Measurements from ENCODE around the gene ODF2.
"Not testable (repeated sequence)": the region's sequence is repeated elsewhere in the genome, so short reads cannot be mapped to it uniquely, and the experiment has no call there.

Gene ODF2

DNA sequence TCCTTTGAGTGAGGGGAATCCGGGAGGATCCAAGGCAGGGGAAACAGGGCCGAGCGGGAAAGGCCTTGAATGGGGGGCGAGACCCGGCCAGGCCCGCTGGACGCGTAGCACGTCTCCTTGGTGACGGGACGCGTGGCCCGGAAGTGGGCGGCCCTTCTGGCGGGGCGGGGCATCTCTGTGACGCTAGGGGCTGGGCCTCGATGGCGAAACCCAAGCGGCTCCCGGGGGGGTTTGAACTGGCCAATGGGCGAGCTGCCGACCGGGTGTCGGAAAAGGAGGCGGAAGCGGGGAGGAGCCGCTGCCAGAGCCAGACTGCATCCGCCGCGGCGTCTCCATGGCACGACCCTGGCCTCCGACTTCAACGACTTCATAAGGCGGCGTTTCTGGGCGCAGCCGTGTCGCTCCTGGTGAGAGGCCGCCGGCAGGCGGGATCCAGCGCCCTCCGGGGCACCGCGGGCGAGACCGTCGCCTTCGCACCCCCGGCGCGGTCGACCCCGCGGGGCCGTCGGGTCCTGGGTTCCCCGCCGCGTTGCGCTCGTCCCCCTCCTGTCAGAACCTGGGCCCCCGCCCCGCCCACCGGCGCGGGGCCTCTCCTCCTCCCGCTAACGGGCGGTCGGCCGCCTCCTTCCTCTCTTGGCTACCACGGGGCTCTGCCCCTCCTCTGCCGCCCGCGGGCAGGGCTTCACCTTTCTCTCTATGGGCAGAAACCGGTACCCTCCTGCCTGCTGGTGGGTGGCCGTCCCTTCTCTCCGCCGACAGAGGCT, at the start of gene ODF2:
Gene ODF2, plus strand, starts transcription at position 158 of the 764 bp plus-strand sequence. Its CDS starts 86 bp downstream, at position 244.
- DNase-seq = peak; percentile 99
- H3K9me3 Mint-ChIP-seq = no peaks in the 10 kb centered on the region
- H3K27ac Mint-ChIP-seq = peak within 1 kb of the TSS; percentile 93
- H3K4me3 Mint-ChIP-seq = peak within 1 kb of the TSS; percentile 86
- H3K27me3 Mint-ChIP-seq = no peaks in the 10 kb centered on the region
- H3K36me3 Mint-ChIP-seq (ENCODE audit: low read depth) = peaks cover 26% of the 10 kb centered on the region
- H3K4me1 Mint-ChIP-seq (ENCODE audit: low read depth) = peaks cover 28% of the 10 kb centered on the region

DNA sequence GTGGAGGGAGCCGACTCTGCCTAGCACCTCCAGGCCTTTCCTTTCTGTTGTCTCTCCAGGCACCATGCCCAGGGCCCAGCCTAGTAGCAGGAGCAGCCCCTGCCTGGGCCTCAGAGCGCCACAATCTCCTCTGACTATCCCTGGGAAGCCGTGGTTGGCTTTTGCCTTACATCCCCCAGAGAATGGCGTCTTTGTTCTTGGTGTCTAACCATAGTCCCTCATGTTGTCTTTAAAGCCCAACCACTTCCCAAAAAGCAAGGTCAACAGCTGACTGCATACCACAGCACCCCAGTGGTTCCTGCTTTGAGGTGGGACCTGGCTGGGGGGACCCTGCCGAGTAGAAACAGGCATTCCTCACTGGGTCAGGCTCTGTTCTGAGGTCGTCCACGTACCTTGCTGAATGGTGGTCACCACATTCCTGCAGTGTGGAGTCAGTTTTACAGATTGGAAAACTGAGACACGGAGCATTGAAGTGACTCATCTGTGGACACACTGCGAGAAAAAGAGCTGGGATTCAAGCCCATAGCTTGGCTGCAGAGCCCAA, 48.9 kb upstream of the ODF2 start:
- Mint-ChIP-seq H3K27me3 (peaks cover 40% of the 10 kb centered on the region), H3K4me1 (ENCODE audit: low read depth) (no peaks in the 10 kb centered on the region), H3K27ac (no peak overlapping the region), H3K4me3 (no peak overlapping the region), H3K9me3 (no peaks in the 10 kb centered on the region), H3K36me3 (ENCODE audit: low read depth) (no peaks in the 10 kb centered on the region)
- DNase-seq = no peak

GRCh38 chr9:128408963-128409431, 46.8 kb upstream of the ODF2 start:
- DNase-seq = no peak
- H3K4me1 Mint-ChIP-seq (ENCODE audit: low read depth) = no peaks in the 10 kb centered on the region
- H3K4me3 Mint-ChIP-seq = no peak overlapping the region
- no peaks in the 10 kb centered on the region for H3K9me3 Mint-ChIP-seq
- H3K27ac Mint-ChIP-seq = no peak overlapping the region
- no peaks in the 10 kb centered on the region for H3K36me3 Mint-ChIP-seq (ENCODE audit: low read depth)
- peaks cover 50% of the 10 kb centered on the region for H3K27me3 Mint-ChIP-seq

DNA sequence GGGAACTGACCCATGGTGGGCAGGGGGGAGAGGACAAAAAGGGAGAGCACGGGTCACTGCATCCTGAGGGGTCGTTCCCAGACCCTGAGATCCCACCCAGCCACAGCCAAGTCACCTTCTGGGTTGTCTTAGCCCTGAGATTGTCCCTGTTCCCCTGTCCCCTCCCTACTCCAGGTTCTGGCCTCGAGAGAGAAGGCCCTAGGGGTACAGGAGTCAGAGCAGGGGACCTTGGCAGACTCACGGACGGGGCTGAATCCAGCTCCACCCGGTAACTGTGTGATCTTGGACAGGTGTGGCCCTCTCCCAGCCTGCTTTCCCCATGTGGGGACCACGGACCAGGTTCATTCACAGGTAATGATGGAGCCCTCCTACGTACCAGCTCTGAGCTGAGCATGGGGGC, 46.4 kb upstream of the ODF2 start:
- no peaks in the 10 kb centered on the region for H3K4me1 Mint-ChIP-seq (ENCODE audit: low read depth)
- no peak overlapping the region for H3K4me3 Mint-ChIP-seq
- DNase-seq = no peak
- no peak overlapping the region for H3K27ac Mint-ChIP-seq
- H3K36me3 Mint-ChIP-seq (ENCODE audit: low read depth) = no peaks in the 10 kb centered on the region
- H3K27me3 Mint-ChIP-seq = peaks cover 54% of the 10 kb centered on the region
- no peaks in the 10 kb centered on the region for H3K9me3 Mint-ChIP-seq

- Mint-ChIP-seq H3K9me3 (no peaks in the 10 kb centered on the region), H3K27me3 (peaks cover 59% of the 10 kb centered on the region), H3K27ac (no peak overlapping the region), H3K4me3 (no peak overlapping the region), H3K36me3 (ENCODE audit: low read depth) (no peaks in the 10 kb centered on the region), H3K4me1 (ENCODE audit: low read depth) (no peaks in the 10 kb centered on the region)
- no peak for DNase-seq
Measured at GRCh38 chr9:128409978-128410377, 45.8 kb upstream of the ODF2 start.

GRCh38 chr9:128411364-128412119, 44.3 kb upstream of the ODF2 start:
- H3K4me3 Mint-ChIP-seq = no peak overlapping the region
- no peaks in the 10 kb centered on the region for H3K36me3 Mint-ChIP-seq (ENCODE audit: low read depth)
- no peak for DNase-seq
- H3K9me3 Mint-ChIP-seq = no peaks in the 10 kb centered on the region
- peaks cover 64% of the 10 kb centered on the region for H3K27me3 Mint-ChIP-seq
- H3K4me1 Mint-ChIP-seq (ENCODE audit: low read depth) = no peaks in the 10 kb centered on the region
- no peak overlapping the region for H3K27ac Mint-ChIP-seq

DNA sequence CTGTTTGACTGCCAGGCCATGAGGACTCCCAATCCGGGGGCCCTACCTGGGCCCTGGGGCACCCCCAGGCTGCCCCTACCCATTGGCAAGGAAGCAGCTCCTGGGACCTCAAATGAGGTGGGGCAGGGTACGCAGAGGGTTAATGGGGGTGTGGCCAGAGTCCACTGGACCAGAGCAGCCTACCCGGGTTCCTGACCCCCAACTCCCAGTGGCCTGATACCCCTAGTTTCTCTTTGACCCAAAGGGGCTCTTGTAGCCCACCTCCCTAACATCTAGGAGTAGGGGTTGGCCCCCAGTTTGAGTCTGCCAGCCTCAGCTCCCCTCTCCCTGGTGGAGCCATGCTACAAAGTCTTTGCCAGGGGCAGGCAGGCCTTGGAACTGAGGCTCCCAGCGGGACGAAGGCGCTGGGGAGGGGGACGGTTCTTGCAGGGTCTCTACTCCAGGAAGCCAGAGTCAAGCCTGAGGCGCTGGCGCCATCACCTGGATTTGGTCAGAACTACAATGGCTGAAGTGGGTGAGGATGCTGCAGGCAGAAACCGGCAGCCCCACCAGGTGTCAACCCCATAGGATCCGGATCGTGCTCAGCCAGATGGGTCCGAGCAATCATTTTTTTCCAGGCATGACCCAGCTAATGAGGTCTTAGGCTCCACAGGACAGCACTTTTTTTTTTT, 43.6 kb upstream of the ODF2 start:
- Mint-ChIP-seq H3K27ac (no peak overlapping the region), H3K9me3 (no peaks in the 10 kb centered on the region), H3K4me1 (ENCODE audit: low read depth) (no peaks in the 10 kb centered on the region), H3K27me3 (peaks cover 67% of the 10 kb centered on the region), H3K36me3 (ENCODE audit: low read depth) (no peaks in the 10 kb centered on the region), H3K4me3 (no peak overlapping the region)
- peak; percentile 65 for DNase-seq

DNA sequence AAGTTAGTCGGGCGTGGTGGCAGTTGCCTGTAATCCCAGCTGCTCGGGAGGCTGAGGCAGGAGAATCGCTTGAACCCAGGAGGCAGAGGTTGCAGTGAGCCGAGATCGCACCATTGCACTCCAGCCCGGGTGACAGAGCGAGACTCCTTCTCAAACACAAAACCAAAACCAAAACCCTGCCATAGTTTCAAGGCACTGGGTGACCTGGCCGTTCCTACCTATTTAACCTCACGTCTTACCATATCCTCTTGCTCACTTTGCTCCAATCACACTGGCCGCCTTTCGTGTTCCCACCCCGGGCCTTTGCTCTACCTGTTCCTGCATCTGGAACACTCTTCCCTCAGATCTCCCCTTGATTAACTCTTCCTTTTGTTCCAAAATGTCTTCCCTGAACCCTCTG, 42.1 kb upstream of the ODF2 start:
- H3K4me1 Mint-ChIP-seq (ENCODE audit: low read depth); H3K9me3 Mint-ChIP-seq; DNase-seq; H3K36me3 Mint-ChIP-seq (ENCODE audit: low read depth); H3K4me3 Mint-ChIP-seq; H3K27ac Mint-ChIP-seq: not testable (repeated sequence)
- peaks cover 66% of the 10 kb centered on the region for H3K27me3 Mint-ChIP-seq

DNA sequence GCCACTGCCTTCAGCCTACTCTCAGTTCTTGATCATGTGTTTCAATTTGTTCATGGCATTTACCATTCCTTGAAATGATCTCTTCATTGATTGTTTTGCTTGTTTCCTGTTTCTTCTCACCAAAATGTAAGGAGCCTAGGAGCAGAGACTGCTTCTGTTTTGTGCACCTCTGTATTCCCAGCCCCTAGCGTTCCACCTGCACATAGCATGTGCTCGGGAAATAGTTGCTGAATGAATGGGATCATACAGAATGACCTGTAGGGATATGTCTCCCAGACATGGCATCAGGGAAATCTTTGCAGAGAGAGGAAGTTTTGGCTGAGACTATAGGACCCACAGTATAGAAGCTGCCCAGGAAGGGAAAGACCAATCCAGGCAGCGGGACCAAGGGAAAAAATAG, 41.3 kb upstream of the ODF2 start:
- H3K4me3 Mint-ChIP-seq = no peak overlapping the region
- no peak overlapping the region for H3K27ac Mint-ChIP-seq
- no peaks in the 10 kb centered on the region for H3K9me3 Mint-ChIP-seq
- H3K27me3 Mint-ChIP-seq = peaks cover 69% of the 10 kb centered on the region
- DNase-seq = no peak
- no peaks in the 10 kb centered on the region for H3K36me3 Mint-ChIP-seq (ENCODE audit: low read depth)
- peaks cover 6% of the 10 kb centered on the region for H3K4me1 Mint-ChIP-seq (ENCODE audit: low read depth)

DNA sequence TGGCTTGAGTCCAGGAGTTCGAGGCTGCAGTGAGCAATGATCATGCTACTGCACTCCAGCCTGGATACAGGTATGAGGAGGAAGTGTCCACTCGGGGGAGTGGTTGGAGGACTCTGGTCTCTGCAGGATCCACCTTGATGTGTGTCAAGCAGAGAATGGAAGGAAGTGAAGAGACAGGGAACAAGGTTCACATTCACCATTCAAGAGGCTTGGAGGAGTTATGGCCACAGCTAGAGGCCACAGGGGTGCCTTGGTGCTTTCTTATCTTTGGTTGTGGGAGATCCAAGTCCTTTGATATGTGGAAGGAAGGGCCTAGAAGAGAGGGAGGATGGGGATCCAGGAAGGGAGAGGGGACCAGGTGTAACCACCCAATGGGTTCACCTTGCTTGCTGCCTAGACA, 40.5 kb upstream of the ODF2 start:
- H3K27me3 Mint-ChIP-seq = peaks cover 67% of the 10 kb centered on the region
- H3K27ac Mint-ChIP-seq = no peak overlapping the region
- H3K4me3 Mint-ChIP-seq = no peak overlapping the region
- no peaks in the 10 kb centered on the region for H3K9me3 Mint-ChIP-seq
- no peak for DNase-seq
- H3K36me3 Mint-ChIP-seq (ENCODE audit: low read depth) = no peaks in the 10 kb centered on the region
- H3K4me1 Mint-ChIP-seq (ENCODE audit: low read depth) = peaks cover 12% of the 10 kb centered on the region

DNA sequence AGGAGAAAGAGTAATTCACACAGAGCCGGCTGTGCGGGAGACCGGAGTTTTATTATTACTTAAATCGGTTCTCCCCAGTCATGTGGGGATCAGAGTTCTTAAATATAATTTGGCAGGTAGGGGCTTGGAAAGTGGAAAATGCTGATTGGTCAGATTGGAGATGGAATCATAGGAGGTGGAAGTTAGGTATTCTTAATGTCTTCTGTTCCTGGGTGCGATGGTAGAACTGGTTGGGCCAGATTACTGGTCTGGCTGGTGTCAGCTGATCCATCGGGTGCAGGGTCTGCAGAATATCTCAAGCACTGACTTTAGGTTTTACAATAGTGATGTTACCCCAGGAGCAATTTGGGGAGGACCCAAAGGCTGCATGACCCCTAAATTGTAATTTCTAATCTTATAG, 39.8 kb upstream of the ODF2 start:
- no peaks in the 10 kb centered on the region for H3K9me3 Mint-ChIP-seq
- no peak overlapping the region for H3K4me3 Mint-ChIP-seq
- no peak overlapping the region for H3K27ac Mint-ChIP-seq
- no peak for DNase-seq
- peaks cover 12% of the 10 kb centered on the region for H3K4me1 Mint-ChIP-seq (ENCODE audit: low read depth)
- no peaks in the 10 kb centered on the region for H3K36me3 Mint-ChIP-seq (ENCODE audit: low read depth)
- H3K27me3 Mint-ChIP-seq = peaks cover 64% of the 10 kb centered on the region

DNA sequence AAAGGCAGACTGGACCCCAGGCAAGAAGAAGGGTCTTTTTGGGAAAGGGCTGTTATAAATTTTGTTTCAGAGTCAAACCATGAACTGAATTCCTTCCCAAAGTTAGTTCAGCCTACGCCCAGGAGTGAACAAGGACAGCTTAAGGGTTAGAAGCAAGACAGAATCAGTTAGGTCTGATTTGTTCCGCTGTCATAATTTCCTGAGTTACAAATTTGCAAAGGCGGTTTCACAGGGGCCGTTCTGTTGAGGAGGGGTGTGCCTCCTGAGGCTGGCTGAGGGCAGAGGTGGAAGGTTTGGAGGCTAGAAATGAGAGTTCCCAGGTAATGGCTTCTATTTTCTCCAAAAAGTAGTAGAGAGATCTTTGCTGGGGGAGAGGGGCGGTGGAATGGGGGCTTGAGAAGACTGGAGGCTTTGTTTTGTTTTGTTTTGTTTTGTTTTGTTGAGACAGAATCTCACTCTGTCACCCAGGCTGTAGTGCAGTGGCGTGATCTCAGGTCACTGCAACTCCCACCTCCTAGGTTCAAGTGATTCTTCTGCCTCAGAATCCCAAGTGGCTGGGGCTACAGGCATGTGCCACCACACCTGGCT, 39.3 kb upstream of the ODF2 start:
- no peaks in the 10 kb centered on the region for H3K36me3 Mint-ChIP-seq (ENCODE audit: low read depth)
- H3K4me1 Mint-ChIP-seq (ENCODE audit: low read depth) = peaks cover 12% of the 10 kb centered on the region
- H3K9me3 Mint-ChIP-seq = no peaks in the 10 kb centered on the region
- no peak for DNase-seq
- H3K4me3 Mint-ChIP-seq = no peak overlapping the region
- H3K27me3 Mint-ChIP-seq = peaks cover 59% of the 10 kb centered on the region
- no peak overlapping the region for H3K27ac Mint-ChIP-seq

- peak; percentile 48 for DNase-seq
- Mint-ChIP-seq H3K36me3 (ENCODE audit: low read depth) (no peaks in the 10 kb centered on the region), H3K9me3 (no peaks in the 10 kb centered on the region), H3K27me3 (peaks cover 43% of the 10 kb centered on the region), H3K27ac (no peak overlapping the region), H3K4me1 (ENCODE audit: low read depth) (peaks cover 12% of the 10 kb centered on the region), H3K4me3 (peak overlapping the region; percentile 76)
Measured at GRCh38 chr9:128419061-128419925, 36.5 kb upstream of the ODF2 start.

Data from activated T-cell treated with anti-CD3 and anti-CD28 coated beads, Interleukin-2, amount 50 U/mL, for 24 hours (primary cell).